Fibroblast of lung (primary cell): ENCODE results near the gene DLGAP3.

Source experiments
- CTCF ChIP-seq, 2 donors: IDR thresholded peaks in 1 of 2; conservative IDR thresholded peaks in 1 of 2; 1 replicate in 1 of 2; 2 replicates in 1 of 2; pipeline ENCODE4 v1.5.1; 2011 to 2012; ENCODE audit warnings: low read length in 2 of 2, control low read depth in 1 of 2, inconsistent platforms in 1 of 2, low read depth in 1 of 2, mild to moderate bottlenecking in 1 of 2
- EZH2 ChIP-seq: IDR thresholded peaks from 2 replicates; pipeline ENCODE4 v1.5.1; 2012; ENCODE audit warnings: low read length, control low read depth, mild to moderate bottlenecking; ENCODE audit errors: missing control alignments

GRCh38 chr1:34927316-34927715 lies 2.1 kb downstream of the DLGAP3 start:
- TF ChIP-seq EZH2 (no peak), CTCF (conservative IDR thresholded peaks at IDR 0.05 in 1 of 2, IDR thresholded peaks at IDR 0.05 in 1 of 2; ENCODE audit: low read depth in 1 of 2, low read length in 2 of 2) (no peak)
